ENCODE data around the gene GRK7.

DNA sequence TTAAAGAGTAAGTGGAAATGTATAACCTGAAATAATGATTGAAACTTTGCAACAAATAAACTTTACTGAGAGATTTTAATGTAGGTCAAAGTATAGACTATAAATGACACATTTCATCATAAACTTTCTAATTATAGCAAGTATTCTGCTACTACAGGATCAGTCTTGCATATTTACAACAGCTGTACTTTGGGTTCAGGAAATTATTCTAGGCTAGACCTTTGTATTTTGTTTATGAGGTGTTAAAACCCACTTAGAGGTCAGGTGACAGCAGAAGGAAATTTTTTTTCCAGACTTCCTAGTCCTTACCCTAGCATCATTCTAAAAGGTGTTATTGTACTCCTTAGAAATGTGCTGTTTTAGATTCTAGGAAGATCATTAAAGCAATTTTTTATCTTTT lies 22.9 kb upstream of the GRK7 start:
- TF ChIP-seq, protein P1, sequence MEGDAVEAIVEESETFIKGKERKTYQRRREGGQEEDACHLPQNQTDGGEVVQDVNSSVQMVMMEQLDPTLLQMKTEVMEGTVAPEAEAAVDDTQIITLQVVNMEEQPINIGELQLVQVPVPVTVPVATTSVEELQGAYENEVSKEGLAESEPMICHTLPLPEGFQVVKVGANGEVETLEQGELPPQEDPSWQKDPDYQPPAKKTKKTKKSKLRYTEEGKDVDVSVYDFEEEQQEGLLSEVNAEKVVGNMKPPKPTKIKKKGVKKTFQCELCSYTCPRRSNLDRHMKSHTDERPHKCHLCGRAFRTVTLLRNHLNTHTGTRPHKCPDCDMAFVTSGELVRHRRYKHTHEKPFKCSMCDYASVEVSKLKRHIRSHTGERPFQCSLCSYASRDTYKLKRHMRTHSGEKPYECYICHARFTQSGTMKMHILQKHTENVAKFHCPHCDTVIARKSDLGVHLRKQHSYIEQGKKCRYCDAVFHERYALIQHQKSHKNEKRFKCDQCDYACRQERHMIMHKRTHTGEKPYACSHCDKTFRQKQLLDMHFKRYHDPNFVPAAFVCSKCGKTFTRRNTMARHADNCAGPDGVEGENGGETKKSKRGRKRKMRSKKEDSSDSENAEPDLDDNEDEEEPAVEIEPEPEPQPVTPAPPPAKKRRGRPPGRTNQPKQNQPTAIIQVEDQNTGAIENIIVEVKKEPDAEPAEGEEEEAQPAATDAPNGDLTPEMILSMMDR (conservative IDR thresholded peaks at IDR 0.05; ENCODE audit: low read depth, low read length), result no peak
- no peak for TF ChIP-seq EZH2 (IDR thresholded peaks at IDR 0.05; ENCODE audit: borderline replicate concordance, low read depth, low read length, poor library complexity, severe bottlenecking)
